ENCODE results near the gene ZBTB39. TPM values are rescaled to one million over a fixed set of nuclear protein-coding genes. Genes with fewer than 3 reads are reported as not detected.

ZBTB39 gene
- total and polyA plus RNA-seq, 2 donors (not counting 1 experiment from before 2014, with no cell fraction given): 5.4 to 13.9 TPM

DNA sequence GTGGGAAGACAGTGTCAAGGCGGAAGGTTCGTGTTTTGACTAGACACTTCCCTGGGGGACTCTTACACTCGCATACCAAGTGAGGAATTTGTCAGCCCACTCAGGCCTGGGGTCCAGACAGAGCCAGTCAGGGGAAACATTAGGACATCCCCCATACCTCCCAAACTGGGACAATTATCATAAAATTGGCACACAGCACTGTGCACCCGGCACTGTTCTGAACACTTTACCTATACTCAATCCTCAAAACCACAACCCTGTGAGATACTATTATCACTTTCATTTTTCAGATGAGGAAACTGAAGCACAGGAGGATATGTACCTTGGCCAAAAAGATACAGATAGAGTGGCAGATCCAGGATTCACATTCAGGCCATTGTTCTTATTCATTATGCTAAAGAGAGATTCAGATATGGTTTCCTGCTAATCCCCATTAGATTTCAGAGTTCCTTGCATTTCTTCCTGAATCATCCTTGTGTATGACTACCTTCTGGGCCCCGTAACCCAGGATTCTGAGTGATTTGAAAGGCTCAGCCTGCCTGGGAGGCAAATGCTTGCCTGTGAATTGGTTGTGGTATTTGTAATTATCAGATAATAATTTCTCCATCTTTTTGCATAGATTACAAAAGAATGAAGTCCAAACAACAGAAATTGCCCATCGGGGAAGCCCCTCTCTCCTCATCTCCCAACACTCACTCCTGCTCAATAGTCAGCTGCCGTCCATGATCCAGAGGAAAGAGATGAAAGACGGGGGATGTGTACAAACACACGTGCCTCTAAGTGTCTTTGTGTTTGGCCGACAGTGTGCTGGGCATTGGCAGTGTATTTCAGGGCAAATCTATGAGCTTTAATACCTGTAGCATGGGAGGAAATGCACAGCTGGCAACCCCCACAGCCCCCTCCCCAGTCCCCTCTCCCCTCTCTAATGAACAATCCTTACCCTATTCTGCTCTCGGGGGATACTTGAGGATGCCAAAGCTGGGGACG, 5.4 kb upstream of the ZBTB39 start:
- H3K27me3 Mint-ChIP-seq: peaks cover 18% of the 10 kb centered on the region
- peak overlapping the region; percentile 36 for H3K4me3 Mint-ChIP-seq
- no peak for ATAC-seq (ENCODE audit: low read depth)
- Histone ChIP-seq H3K4me3 (ENCODE audit: control extremely low read depth in 1 of 5, extremely low read depth in 1 of 5, insufficient read depth in 1 of 5, low read depth in 2 of 5, low read length in 4 of 5) (no peak overlapping the region), H3K9me3 (ENCODE audit: control extremely low read depth in 1 of 3, control insufficient read depth in 2 of 3, insufficient read depth in 1 of 3, low read length in 2 of 3) (no peaks in the 10 kb centered on the region), H3K4me1 (ENCODE audit: control insufficient read depth in 2 of 2, insufficient read depth in 2 of 2, low read length in 2 of 2) (peaks cover 7 to 21% of the 10 kb centered on the region in 2 donors), H3K36me3 (replicated peaks in 1 of 2; ENCODE audit: control extremely low read depth in 1 of 2, control insufficient read depth in 1 of 2, extremely low read depth in 1 of 2, insufficient read depth in 2 of 2, low read length in 1 of 2) (no peaks in the 10 kb centered on the region), H4K20me1 (ENCODE audit: control insufficient read depth, insufficient read depth, low read length, poor library complexity, severe bottlenecking) (no peaks in the 10 kb centered on the region), H3K9ac (ENCODE audit: low read length) (no peak overlapping the region), H3K79me2 (ENCODE audit: control insufficient read depth, insufficient read depth, low read length) (peaks cover 5% of the 10 kb centered on the region), H3K27ac (ENCODE audit: low read length in 2 of 2) (no peak overlapping the region), H2AFZ (ENCODE audit: insufficient read depth, low read depth, low read length, poor library complexity, severe bottlenecking) (peak overlapping the region; percentile 29), H3K27me3 (replicated peaks in 1 of 4; ENCODE audit: control extremely low read depth in 1 of 4, control insufficient read depth in 3 of 4, insufficient read depth in 4 of 4, low read length in 3 of 4) (peaks cover 0 to 3% (median 1%) of the 10 kb centered on the region in 4 experiments), H3K4me2 (replicated peaks; ENCODE audit: low read depth, low read length, poor library complexity, severe bottlenecking) (no peak overlapping the region)
- POLR2A ChIA-PET: interaction anchor here (0.9 kb wide), 1 partner anchor 101 kb away, joined by 5 read pairs; no protein-coding TSS in a partner anchor
- CTCF ChIA-PET: interaction anchor here (1.2 to 3.1 kb wide), 4 partner anchors 11 to 100 kb away, joined by 3 to 12 read pairs (median 9); partner anchors contain the start of gene STAT6
- peaks cover 22% of the 10 kb centered on the region for H3K4me1 Mint-ChIP-seq
- no peak for DNase-seq
- TF ChIP-seq, protein P1, sequence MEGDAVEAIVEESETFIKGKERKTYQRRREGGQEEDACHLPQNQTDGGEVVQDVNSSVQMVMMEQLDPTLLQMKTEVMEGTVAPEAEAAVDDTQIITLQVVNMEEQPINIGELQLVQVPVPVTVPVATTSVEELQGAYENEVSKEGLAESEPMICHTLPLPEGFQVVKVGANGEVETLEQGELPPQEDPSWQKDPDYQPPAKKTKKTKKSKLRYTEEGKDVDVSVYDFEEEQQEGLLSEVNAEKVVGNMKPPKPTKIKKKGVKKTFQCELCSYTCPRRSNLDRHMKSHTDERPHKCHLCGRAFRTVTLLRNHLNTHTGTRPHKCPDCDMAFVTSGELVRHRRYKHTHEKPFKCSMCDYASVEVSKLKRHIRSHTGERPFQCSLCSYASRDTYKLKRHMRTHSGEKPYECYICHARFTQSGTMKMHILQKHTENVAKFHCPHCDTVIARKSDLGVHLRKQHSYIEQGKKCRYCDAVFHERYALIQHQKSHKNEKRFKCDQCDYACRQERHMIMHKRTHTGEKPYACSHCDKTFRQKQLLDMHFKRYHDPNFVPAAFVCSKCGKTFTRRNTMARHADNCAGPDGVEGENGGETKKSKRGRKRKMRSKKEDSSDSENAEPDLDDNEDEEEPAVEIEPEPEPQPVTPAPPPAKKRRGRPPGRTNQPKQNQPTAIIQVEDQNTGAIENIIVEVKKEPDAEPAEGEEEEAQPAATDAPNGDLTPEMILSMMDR (IDR thresholded peaks at IDR 0.05): no peak
- no peak for TF ChIP-seq EZH2 (IDR thresholded peaks at IDR 0.05; ENCODE audit: borderline replicate concordance, insufficient read depth, low read depth, low read length, poor library complexity, severe bottlenecking)
- no peak overlapping the region for H3K27ac Mint-ChIP-seq
- H3K9me3 Mint-ChIP-seq (ENCODE audit: insufficient read depth): no peaks in the 10 kb centered on the region
- intact Hi-C loops (cut with micrococcal nuclease): no loop called here
- 86% methylated on average over 4 of the region's 12 CpGs for WGBS (ENCODE audit: insufficient coverage)

Measured in B cell (primary cell).